Raji (cell line): ENCODE results near the gene SUCNR1.

Experiments used
- POLR2A ChIP-seq: IDR thresholded peaks from 2 replicates; pipeline ENCODE4 v1.6.1; 2011; ENCODE audit warnings: low read depth, low read length, control low read depth; ENCODE audit not compliant: insufficient read depth

The SUCNR1 gene

DNA sequence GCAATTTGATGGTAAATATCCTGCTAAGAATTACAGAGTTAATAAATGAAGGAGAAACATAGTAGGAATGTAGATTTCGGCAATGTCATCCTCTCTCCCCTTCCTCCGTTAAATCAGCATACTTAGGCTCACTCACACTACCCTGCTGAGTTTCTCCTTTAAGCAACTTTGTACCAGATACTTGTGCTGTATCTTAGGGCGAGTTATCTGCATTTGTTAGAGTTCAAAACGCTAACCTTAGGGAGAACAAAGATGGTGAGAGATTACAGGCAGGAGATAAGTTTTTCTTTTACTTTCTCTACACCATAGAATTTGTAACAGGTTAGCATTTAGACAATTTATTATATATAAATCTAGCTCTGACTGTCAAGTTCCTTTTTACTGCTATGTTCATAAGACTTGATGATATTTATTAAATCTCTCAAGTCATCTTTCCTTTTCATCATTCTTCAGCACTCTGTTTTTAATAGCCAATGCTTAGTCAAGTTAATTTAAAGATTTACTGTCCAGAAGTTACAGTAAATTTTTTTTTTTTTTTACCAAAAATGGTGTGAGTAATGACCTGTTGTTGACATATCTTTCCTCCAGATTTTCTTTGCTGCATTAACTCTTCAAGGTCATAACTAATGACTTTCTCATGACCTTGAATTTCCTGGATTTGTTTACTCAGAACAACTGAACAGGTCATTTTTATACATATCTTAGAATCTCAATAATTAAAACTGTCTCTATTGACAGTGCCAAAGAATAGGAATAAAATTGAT is 22.2 kb downstream of the SUCNR1 start:
- no peak for TF ChIP-seq POLR2A

DNA sequence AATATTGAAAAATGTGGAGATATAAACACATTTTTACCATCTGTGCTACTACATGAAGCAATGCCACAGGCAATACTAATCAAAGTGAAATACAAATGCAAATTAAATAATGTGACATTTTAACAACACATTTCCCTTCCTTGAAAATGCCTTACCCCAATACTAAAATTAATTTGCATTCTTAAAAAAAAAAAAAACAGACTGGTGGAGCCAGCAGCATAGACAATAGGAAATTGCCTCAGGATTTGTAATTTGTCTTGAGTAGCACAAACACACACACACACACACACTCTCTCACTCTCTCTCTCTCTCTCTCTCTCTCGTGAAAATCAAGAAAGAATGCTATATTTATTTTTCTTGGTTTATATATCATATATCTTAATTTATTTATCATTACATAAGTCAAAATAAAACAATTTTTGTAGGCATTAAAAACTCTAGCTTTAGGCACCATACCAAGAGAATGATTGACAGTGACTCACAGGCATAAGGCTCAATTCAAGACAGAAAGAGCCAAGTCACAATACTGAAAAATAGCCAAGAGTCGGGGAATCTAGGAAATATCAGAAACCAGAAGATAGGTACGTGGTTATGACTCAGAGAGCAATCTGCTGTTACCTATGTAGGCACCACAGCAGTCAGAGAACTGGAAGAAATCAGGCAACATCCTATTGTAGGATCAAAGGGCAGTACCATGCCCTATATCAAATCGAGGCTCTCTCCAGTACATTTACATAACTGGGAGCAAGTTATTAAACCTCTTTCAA is 23.0 kb downstream of the SUCNR1 start:
- no peak for TF ChIP-seq POLR2A

DNA sequence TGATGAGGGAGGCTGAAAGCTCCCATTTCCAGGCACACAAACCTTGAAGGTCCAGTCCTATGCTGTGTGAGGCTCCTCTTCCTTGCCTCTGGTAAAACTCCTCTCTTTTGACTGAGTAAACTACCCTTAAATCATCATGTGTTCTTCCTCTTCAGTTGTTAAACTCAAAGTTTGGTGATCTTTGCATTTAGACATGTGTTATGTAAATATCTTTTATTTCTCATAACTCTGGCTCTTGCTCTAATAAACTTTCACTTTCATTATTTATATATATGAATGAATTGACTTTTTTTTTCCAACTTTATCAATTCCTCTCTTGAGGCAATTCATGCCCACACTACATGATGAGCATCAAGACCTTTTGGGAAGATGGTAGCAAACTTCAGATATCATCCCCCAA is 26.6 kb downstream of the SUCNR1 start:
- TF ChIP-seq POLR2A, result no peak

DNA sequence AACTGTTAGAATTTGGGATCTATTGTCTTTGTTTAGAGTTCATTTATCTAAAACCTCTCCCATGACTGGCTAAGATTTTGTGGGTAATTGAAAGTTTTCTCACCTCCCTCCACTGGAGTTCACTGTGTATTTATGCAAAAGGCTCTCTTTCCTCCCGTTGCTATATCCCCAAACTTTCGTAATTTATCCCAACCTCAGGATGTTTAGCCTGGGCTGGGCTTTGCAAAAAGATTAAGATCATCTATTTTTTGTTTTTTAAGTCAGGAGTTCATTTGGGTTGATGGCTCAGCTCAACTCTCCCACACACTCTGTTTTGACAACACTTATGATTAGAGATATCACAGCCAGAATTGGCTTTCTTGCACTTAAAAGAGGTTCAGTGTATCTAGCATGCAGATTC is 27.0 kb downstream of the SUCNR1 start:
- TF ChIP-seq POLR2A, result no peak

DNA sequence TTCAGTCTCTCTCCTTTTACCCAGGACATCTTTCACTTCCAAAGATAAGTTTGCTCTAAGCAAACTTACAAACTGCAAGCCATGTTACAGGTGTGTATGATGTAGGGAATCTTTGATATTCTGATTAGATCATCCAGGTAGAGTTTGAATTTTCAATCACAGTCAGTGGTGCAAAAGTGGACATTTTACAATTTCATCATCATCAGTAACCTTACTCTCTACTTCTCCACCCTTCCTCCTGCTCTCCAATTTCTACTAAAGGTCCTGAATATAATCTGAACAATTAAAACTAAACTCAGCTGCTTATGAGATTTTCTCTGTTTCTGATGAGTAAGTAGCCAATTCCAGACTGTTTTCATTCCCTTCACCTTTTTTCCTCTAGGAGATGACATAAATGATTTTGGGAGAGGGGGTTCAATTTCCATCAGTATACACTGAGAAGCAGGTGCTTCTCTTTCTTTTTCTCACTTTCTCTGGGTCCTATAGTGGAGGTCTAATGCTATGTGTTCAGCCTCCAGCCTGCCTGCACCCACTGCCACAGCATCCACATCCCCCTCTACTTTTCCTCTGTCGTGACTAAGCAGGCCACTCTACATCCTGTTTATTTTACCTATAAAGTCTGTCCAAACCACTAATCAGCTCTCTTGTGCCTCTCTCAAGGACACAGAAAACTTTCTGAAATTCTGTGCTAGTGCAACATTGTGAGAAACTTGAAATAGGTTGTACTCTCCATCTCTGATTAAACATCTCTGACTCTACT is 27.6 kb downstream of the SUCNR1 start:
- TF ChIP-seq POLR2A, result no peak

DNA sequence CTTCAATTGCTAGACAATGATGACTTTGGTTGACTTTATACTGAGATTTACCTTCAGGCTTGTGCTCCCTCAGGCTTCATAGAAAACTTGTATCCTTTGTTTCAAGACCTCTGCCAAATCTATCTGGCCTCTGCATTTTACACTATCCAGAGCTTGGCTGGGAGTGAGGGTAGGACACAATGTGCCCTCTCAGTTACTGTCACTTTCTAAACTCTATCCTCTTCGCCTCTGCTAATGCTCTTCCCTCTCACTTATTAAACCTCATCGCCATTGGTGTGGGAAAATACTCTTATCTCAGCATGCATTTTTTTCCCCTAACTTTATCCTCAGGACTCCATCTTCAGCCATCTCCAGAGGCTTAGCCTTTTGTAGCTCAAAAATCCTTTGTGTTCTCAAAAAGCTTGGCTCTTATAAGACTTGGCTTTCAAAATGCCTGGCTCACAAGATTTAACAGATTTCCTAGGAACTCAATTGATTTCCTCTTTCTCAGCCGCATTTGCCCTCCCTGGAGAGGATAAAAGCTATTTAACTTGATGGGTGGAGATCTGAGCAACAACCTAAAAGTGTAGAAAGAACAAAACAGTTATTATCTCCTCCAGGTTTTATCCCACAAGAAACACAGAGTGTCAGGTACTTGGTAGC is 28.3 kb downstream of the SUCNR1 start:
- TF ChIP-seq POLR2A, result no peak

DNA sequence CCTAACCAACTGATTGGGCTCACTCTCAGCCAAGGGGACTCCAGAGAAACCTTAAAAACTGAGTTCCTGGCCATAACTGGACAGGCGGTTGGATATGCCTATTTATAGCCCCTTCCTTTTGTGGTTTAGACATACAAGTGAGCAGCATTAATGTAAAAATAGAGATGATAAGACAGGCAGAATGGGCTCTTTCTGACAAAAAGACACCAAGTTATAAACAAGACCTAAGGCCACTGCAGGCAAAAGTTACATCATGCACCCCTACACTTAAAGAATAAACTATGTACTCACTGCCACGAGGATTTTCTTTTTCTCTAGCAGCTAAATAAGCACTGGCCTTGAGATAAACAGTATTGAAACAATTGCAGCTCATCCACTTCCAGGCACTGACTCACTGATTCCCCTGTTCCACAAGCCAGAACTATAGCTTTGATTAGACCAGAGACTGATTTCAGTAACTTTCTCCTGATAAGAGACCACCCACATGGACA is 30.1 kb downstream of the SUCNR1 start:
- no peak for TF ChIP-seq POLR2A

DNA sequence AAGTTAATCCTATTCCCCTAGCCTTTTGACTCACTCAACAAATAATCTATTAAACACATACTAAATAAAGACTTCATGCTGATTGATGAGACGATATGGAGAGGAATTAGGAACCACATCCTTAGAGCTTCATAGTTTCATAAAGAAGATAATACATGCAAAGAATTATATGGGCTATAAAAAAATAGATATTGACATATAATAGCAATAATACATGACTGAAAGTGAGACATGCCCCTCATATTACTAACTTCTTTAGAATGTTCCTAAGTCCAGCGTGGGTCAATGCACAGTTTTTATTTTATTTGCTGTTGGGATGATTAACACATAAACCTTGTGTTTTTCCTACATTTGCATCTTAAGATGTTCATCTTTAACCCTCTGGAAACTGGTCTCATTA is 32.2 kb downstream of the SUCNR1 start:
- no peak for TF ChIP-seq POLR2A

DNA sequence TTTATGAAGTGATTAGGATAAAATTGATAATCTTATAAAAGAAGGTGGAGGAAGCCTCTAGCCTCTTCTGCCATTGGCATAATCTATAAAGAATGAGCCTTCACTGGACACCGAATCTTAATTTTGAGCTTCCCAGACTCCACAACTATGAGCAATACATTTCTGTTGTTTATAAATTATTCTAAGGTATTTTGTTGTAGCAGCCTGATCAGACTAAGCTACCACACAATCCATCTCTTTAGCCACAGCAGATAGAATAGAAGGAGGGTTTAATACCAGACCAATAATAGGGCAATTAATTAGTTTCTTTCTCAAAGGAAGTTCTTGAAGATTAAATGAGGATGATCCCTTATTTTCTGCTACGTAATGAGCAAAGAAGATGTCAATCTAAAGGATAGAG is 33.3 kb downstream of the SUCNR1 start:
- no peak for TF ChIP-seq POLR2A

DNA sequence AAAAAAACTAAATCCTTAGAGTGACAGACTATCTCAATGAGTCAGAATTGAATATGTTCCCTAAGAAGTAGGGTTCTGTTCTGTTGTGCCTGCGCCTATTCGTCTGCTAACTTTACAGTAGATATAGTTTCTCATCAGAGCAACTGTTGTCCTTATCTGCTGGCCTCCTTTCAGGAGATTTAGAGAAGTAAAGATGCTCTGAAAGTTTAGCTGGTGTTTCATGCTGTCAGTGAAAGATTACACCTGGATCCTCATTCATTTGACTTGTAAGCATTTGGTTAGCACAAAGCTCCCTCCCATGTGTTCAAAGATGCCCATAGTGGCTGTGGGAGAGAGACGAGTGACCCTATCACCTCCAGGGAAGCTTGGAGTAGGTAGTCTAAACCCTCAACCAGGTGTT is 35.0 kb downstream of the SUCNR1 start:
- TF ChIP-seq POLR2A, result no peak

DNA sequence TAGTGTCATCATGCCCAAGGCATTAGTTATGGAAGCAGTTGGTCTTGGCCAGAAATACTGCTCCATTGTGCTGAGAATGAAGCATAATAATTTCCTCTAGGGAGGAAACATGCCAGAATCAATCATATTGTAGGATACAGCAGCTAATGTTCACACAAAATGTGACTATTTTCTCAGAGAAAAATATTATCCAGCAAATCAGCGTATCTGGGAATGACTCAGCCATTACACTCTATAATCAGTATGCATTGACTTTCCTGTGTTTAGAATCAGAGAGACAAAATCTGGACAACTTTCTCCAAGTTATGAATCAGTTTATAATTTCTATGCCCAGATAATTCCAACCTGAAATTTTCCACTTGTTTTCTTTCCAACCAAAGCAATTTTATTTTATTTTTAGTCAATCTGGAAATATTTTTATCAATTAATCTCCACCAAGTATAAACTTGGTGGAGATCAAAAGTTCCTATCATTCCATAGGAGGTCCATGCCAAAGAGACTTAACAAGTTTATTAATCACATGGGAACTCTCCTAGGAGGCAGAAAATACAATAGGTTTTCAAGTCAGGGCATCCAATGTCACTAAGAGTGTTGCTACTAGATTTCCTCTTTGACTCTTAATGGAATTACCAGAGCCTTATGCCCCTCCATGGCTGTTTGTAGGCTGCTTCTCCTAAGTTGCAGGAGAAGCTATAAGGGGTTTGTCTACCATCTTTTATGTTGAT is 36.4 kb downstream of the SUCNR1 start:
- no peak for TF ChIP-seq POLR2A

DNA sequence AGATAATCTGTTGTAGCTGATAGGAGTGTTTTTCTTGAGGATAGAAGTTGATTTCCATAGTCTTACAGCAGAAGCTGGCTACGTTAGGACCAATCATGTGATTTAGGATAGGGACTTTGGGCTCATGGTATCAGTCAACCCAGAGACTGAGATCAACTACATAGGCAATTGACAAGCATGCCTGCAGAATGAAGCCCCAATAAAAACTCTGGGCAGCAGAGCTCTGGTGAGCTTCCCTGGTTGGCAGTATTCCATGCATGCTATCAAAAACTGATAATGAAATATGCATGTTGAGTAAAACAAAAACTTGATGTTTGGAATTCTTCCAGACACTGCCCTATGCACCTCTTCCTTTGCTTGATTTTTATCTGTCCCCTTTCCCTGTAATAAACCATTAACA is 38.0 kb downstream of the SUCNR1 start:
- no peak for TF ChIP-seq POLR2A

DNA sequence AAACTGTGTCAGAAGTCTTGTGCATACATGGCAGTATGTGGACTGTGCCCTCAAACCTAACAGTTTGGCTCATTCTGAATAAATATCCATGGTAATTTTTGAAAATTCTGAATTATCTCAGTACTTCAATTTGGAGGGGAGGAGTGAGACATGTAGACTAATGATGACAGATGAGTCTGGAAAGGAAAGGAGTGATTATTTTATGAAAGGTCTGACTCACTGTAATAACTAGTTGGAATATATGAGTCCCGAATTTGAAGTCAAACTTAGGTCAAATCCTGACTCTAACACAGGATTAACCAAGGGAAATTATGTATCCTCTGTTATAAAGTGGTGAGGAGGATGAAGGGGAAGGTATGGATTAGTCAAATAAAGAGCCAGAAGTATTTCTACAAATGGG is 38.6 kb downstream of the SUCNR1 start:
- TF ChIP-seq POLR2A, result no peak

DNA sequence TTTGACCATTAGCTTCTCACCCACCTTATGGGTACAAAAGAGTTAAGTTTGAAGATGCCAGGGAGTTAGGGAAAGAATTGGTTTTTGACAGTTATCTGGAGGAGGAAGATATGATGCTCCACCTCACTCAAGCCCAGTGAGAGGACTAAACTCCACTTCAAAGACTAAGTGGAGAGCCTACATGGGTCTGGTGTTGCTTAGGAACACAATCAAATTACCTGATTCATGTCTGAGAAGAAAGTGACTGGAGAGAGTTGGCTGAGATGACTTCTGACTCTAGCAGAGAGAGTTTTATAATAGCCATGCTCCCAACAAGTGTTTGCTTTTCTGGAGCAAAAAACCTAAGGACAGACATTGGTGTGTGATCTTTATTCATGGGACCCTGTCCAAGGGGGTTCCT is 43.3 kb downstream of the SUCNR1 start:
- TF ChIP-seq POLR2A, result no peak
